IPS-15b (cell line): ENCODE results near the gene ENPP1.

ENCODE experiments used
- H3K27me3 ChIP-seq: one replicate; pipeline ENCODE4 v1.6.1; 2013; ENCODE audit warnings: low read length; ENCODE audit not compliant: control insufficient read depth, insufficient read depth
- H3K36me3 ChIP-seq: one replicate; pipeline ENCODE4 v1.6.1; 2013; ENCODE audit warnings: low read length; ENCODE audit not compliant: control insufficient read depth, insufficient read depth
- H3K4me1 ChIP-seq: one replicate; pipeline ENCODE4 v1.6.1; 2013; ENCODE audit warnings: mild to moderate bottlenecking, low read length; ENCODE audit not compliant: control insufficient read depth, insufficient read depth
- H3K4me3 ChIP-seq: one replicate; pipeline ENCODE4 v1.5.1; 2013; ENCODE audit warnings: low read depth, low read length
- H3K9ac ChIP-seq: one replicate; pipeline ENCODE4 v1.6.1; 2013; ENCODE audit warnings: low read depth, mild to moderate bottlenecking, low read length
- H3K9me3 ChIP-seq: one replicate; pipeline ENCODE4 v1.6.1; 2013; ENCODE audit warnings: mild to moderate bottlenecking, low read length; ENCODE audit not compliant: control insufficient read depth, insufficient read depth

ENPP1 gene

GRCh38 chr6:131813991-131814390 is 6.2 kb downstream of the ENPP1 start:
- Histone ChIP-seq H3K9me3 (no peaks in the 10 kb centered on the region), H3K4me1 (peaks cover 7% of the 10 kb centered on the region), H3K4me3 (no peak overlapping the region)

GRCh38 chr6:131816869-131817268 is 9.0 kb downstream of the ENPP1 start:
- no peak overlapping the region for H3K9ac ChIP-seq
- no peaks in the 10 kb centered on the region for H3K27me3 ChIP-seq
- no peaks in the 10 kb centered on the region for H3K4me1 ChIP-seq
- no peaks in the 10 kb centered on the region for H3K9me3 ChIP-seq
- H3K36me3 ChIP-seq, result no peaks in the 10 kb centered on the region
- no peak overlapping the region for H3K4me3 ChIP-seq

More at GRCh38 chr6:131813991-131814390, 6.2 kb downstream of the ENPP1 start:
- H3K36me3 ChIP-seq, result no peaks in the 10 kb centered on the region
- H3K9ac ChIP-seq, result no peak overlapping the region
- no peaks in the 10 kb centered on the region for H3K27me3 ChIP-seq

- Histone ChIP-seq H3K27me3 (no peaks in the 10 kb centered on the region), H3K9ac (no peak overlapping the region), H3K36me3 (no peaks in the 10 kb centered on the region), H3K9me3 (no peaks in the 10 kb centered on the region), H3K4me1 (no peaks in the 10 kb centered on the region), H3K4me3 (no peak overlapping the region)
These were observed 11.8 kb downstream of the ENPP1 start for GRCh38 chr6:131819572-131820124.

- Histone ChIP-seq H3K9ac (no peak overlapping the region), H3K27me3 (no peaks in the 10 kb centered on the region), H3K36me3 (no peaks in the 10 kb centered on the region), H3K4me3 (no peak overlapping the region), H3K9me3 (no peaks in the 10 kb centered on the region), H3K4me1 (no peaks in the 10 kb centered on the region)
These were observed 13.4 kb downstream of the ENPP1 start for GRCh38 chr6:131821010-131821807.

DNA sequence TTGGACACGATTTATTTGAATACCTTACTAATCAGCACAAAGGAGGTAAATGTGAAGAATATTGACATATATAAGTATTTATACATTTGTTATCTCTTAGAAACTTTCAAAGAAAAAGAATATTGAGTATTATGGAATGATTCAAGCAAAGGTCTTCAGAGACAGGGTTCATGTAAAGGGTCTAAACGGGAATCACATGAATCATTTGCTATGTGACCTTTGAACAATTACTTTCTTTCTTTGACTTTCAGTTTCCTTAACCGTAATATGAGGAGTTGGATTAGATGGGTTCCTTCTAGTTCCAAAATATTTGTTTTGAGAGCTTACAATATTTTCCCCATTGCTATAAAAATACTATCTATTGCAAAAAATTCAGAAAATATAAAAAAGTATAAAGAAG is 14.3 kb downstream of the ENPP1 start:
- Histone ChIP-seq H3K27me3 (no peaks in the 10 kb centered on the region), H3K36me3 (no peaks in the 10 kb centered on the region), H3K9ac (no peak overlapping the region), H3K4me1 (no peaks in the 10 kb centered on the region), H3K9me3 (no peaks in the 10 kb centered on the region), H3K4me3 (no peak overlapping the region)

DNA sequence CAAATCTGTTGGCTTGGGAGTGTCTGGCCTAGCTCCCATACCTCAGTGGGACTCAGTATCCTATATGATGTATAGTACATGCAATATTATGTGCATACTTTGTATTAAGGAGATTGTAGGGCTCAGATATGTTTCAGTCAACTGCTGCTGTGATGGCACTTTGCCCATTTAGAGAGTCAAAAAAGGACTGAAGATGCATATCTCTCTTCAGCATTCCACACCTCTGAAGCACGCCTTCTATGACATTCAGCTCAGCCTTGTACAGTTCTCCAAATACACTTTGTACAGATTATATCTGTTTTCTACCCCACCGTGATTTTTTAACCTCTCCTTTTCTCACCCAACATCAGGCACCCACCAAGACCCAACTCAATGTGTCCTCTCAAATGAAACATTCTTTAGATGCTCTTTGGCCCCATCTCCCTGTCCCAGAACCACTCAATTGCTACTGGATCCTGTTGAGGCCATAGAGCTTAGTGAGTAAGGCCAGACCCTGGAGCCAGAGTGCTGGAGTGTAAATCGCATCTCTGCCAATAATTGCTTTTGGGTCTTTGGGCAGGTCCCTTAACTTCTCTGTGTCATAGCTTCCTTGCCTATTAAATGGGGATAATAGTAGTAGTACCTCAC is 15.6 kb downstream of the ENPP1 start:
- H3K9me3 ChIP-seq, result no peaks in the 10 kb centered on the region
- no peak overlapping the region for H3K9ac ChIP-seq
- H3K4me3 ChIP-seq, result no peak overlapping the region
- no peaks in the 10 kb centered on the region for H3K36me3 ChIP-seq
- H3K4me1 ChIP-seq, result no peaks in the 10 kb centered on the region
- no peaks in the 10 kb centered on the region for H3K27me3 ChIP-seq

DNA sequence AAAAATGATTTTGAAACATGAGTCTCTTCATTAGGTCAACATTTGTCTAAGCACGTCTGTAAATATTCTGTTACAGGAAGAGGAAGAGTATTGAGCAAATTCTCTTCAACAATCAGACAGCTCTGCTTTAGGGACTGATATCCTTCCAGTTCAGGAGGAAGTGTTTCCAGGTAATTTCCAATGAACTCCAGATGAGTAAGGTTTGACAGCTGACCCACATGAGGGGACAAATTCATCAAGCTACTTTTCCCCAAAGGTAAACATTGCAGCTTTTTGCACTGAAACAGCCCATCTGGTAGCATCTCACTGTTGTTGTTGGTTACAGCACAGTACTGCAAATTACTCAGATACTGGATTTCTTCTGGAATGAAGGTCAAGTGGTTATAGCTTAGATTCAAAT is 18.1 kb downstream of the ENPP1 start:
- Histone ChIP-seq H3K4me1 (no peaks in the 10 kb centered on the region), H3K9me3 (no peaks in the 10 kb centered on the region), H3K9ac (no peak overlapping the region), H3K36me3 (no peaks in the 10 kb centered on the region), H3K4me3 (no peak overlapping the region), H3K27me3 (no peaks in the 10 kb centered on the region)

DNA sequence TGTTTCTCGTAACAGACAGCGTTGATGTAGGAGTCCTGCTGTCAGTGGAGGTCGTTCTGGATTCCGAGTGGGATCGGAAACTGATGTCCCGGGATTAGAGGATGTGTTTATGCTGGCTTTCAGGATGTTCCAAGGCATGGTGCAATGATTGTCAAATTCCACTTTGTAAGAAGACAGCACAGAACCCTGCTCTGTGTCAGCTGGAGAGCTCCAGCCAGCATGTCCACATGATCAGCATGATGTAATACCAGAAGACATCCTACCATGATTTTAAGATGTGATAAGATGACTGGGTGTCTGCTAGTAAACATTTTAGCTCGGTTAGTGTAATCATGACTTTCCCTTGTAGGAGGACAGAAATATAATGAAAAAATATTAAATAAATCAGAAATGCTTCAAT is 20.3 kb downstream of the ENPP1 start:
- no peak overlapping the region for H3K9ac ChIP-seq
- H3K4me3 ChIP-seq, result no peak overlapping the region
- no peaks in the 10 kb centered on the region for H3K27me3 ChIP-seq
- no peaks in the 10 kb centered on the region for H3K4me1 ChIP-seq
- no peaks in the 10 kb centered on the region for H3K36me3 ChIP-seq
- H3K9me3 ChIP-seq, result no peaks in the 10 kb centered on the region

DNA sequence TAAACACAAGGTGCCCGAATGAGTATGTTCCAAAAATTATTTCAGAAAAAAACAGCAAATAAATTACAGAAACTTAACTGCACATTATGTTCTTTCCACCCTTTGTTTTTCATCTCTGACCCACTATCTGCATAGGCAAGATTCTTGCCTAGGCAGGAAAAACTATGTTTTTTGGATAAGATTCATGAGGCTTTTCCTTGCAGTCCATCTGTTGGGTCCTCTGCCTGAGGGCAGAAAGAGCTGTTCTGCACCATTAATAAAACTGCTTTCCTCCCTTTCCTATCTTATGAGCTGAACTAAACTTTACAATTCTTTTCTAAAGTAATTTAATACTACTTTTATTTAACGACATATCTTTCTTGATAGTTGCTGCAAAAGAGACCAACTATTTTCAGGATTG is 21.1 kb downstream of the ENPP1 start:
- Histone ChIP-seq H3K9ac (no peak overlapping the region), H3K4me1 (no peaks in the 10 kb centered on the region), H3K27me3 (no peaks in the 10 kb centered on the region), H3K9me3 (no peaks in the 10 kb centered on the region), H3K4me3 (no peak overlapping the region), H3K36me3 (no peaks in the 10 kb centered on the region)

DNA sequence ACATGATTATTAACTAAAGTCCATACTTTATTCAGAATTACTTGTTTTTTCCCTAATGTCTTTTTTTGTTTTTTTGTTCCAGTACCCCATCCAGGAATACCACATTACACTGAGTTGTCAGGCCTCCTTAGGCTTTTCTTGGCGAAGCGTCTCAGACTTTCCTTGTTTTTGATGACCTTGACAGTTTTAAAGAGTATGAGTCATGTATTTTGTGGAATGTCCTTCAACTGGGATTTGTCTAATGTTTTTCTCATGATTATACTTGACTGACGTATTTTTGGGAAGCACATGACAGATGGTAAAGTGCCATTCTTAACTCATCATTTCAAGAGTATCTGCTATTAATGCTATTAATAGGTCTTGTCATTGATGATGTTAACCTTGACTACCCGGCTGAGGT is 23.6 kb downstream of the ENPP1 start:
- no peaks in the 10 kb centered on the region for H3K9me3 ChIP-seq
- no peak overlapping the region for H3K9ac ChIP-seq
- no peak overlapping the region for H3K4me3 ChIP-seq
- no peaks in the 10 kb centered on the region for H3K4me1 ChIP-seq
- no peaks in the 10 kb centered on the region for H3K36me3 ChIP-seq
- no peaks in the 10 kb centered on the region for H3K27me3 ChIP-seq

GRCh38 chr6:131831886-131832285 is 24.1 kb downstream of the ENPP1 start:
- Histone ChIP-seq H3K9ac (no peak overlapping the region), H3K36me3 (no peaks in the 10 kb centered on the region), H3K4me1 (no peaks in the 10 kb centered on the region), H3K4me3 (no peak overlapping the region), H3K27me3 (no peaks in the 10 kb centered on the region), H3K9me3 (no peaks in the 10 kb centered on the region)

DNA sequence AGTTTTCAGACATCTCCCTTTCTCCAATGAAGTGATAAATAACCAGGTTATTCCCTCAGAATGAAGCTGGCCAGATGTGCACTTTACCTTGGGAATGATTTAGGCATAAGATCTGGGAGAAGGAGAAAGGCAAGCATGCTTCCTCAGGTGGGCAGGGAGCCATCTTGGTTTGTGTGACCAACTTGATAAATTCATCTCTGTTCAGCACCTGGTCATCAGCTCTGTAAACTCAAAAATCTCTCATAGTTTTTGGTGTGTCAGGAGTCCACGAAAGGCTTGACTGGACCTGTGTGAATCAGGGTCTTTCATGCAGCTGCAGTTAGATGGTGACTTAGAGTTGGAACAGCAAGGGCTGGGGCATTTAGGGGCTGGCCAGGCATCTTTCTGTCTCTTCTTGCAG is 24.5 kb downstream of the ENPP1 start:
- Histone ChIP-seq H3K4me1 (no peaks in the 10 kb centered on the region), H3K36me3 (no peaks in the 10 kb centered on the region), H3K4me3 (no peak overlapping the region), H3K27me3 (no peaks in the 10 kb centered on the region), H3K9me3 (no peaks in the 10 kb centered on the region), H3K9ac (no peak overlapping the region)
